Upper lobe of right lung (tissue), 1 donor: ENCODE data around the gene MLXIP. TPM values are rescaled to one million over a fixed set of nuclear protein-coding genes. Genes with fewer than 3 reads are reported as not detected.
"Not testable (repeated sequence)": the region's sequence is repeated elsewhere in the genome, so short reads cannot be mapped to it uniquely, and the experiment has no call there.

ENCODE experiments used
- ATAC-seq: fragments of 200-7000 bp; cut with Tn5 transposase; one replicate; pipeline ENCODE4 v1.9.1; 2020; ENCODE audit warnings: mild to moderate bottlenecking, moderate library complexity
- DNase-seq: peaks from one replicate; pipeline ENCODE4 v3.0.0-alpha.2; 2020
- H3K27ac ChIP-seq: fragments of 200-600 bp; one replicate; pipeline ENCODE4 v1.8.0; 2022
- H3K27me3 ChIP-seq: fragments of 200-600 bp; one replicate; pipeline ENCODE4 v1.8.0; 2022; ENCODE audit warnings: mild to moderate bottlenecking
- H3K36me3 ChIP-seq: fragments of 200-600 bp; one replicate; pipeline ENCODE4 v1.8.0; 2022
- H3K4me1 ChIP-seq: fragments of 200-600 bp; one replicate; pipeline ENCODE4 v1.8.0; 2022
- H3K4me3 ChIP-seq: fragments of 200-600 bp; one replicate; pipeline ENCODE4 v1.8.0; 2022; ENCODE audit warnings: mild to moderate bottlenecking
- H3K9me3 ChIP-seq: fragments of 200-600 bp; one replicate; pipeline ENCODE4 v1.8.0; 2022
- intact Hi-C: fragments of 100-400 bp; cut with DNase I; formaldehyde crosslinking; loops from one replicate; pipeline ENCODE4 v1.11.0; 2022
- total RNA-seq: library from RNA; stranded (reverse); fragmentation: NEBNext Ultra II Directional; extraction: Animal tissue kit (Norgen Biotek cat#: 25700); gene quantifications from one replicate; pipeline ENCODE4 v1.2.1, GENCODE V29; 2021
- TF ChIP-seq, protein P1 (sequence below): fragments of 200-600 bp; IDR thresholded peaks from one replicate; pipeline ENCODE4 v1.8.0; 2022; ENCODE audit warnings: antibody characterized with exemption
- donor health status: DM: no; HTN: yes; CAD: no; lungs with severe emphysema.

The MLXIP gene
- total RNA-seq, 1 donor from 2014 or later = 57.4 TPM

DNA sequence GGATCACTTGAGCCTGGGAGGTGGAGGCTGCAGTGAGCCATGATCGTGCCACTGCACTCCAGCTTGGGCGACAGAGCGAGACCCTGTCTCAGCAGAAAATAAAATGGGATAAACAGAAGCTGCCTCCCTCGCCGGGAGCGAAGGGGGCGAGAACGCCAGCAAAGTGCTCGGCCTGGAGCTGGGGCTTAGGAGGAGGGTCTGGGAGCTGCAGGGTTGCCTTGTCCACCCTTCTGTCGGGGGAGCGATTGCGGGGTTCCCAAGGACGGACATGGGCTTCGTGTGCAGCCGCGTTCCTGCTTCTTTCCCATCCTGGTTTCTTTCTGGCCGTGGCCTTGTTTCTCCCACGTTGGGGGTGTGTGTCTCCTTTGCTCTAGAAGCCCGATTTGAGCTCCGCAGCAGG lies 27.9 kb upstream of the MLXIP start:
- H3K4me1 ChIP-seq = peaks cover 18% of the 10 kb centered on the region
- H3K9me3 ChIP-seq = no peaks in the 10 kb centered on the region
- H3K27me3 ChIP-seq = no peaks in the 10 kb centered on the region
- H3K36me3 ChIP-seq = peaks cover 3% of the 10 kb centered on the region
- TF ChIP-seq, protein P1, sequence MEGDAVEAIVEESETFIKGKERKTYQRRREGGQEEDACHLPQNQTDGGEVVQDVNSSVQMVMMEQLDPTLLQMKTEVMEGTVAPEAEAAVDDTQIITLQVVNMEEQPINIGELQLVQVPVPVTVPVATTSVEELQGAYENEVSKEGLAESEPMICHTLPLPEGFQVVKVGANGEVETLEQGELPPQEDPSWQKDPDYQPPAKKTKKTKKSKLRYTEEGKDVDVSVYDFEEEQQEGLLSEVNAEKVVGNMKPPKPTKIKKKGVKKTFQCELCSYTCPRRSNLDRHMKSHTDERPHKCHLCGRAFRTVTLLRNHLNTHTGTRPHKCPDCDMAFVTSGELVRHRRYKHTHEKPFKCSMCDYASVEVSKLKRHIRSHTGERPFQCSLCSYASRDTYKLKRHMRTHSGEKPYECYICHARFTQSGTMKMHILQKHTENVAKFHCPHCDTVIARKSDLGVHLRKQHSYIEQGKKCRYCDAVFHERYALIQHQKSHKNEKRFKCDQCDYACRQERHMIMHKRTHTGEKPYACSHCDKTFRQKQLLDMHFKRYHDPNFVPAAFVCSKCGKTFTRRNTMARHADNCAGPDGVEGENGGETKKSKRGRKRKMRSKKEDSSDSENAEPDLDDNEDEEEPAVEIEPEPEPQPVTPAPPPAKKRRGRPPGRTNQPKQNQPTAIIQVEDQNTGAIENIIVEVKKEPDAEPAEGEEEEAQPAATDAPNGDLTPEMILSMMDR = no peak
- no peak overlapping the region for H3K4me3 ChIP-seq
- intact Hi-C loops = no loop called here
- peak overlapping the region; percentile 30 for H3K27ac ChIP-seq
- no peak for DNase-seq
- ATAC-seq = no peak

DNA sequence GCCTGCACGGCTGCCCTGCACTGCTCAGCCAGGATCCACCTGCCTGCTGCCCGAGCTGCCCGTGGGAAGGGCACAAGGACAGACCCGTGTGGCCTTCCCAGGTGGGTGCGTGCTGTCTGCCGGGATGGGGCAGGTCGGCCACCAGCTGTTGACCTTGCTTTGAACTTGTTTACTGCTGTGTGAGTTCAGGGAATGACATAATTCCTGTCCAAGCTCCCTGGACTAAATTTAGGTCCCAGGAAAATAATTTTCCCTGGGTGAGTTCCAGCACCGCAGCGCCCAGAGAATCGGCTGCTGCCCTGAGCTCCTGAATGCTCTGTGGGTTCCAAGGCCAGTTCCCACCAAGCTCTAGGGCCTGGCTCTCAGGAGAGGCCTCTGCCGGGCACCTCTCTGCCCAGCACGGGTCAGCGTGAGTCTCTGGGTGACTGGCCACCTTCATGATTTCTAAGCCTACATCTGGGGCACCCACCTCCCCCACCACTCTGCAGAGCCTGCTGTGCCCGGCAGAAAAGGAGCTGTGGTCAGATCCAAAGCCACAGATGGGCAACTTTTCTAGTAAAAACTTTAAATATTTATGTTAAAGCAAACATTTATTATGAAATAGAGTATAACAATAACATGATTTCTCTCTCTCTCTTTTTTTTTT lies 27.2 kb upstream of the MLXIP start:
- H3K4me3 ChIP-seq = no peak overlapping the region
- no peaks in the 10 kb centered on the region for H3K9me3 ChIP-seq
- peaks cover 3% of the 10 kb centered on the region for H3K36me3 ChIP-seq
- ATAC-seq (no peak), DNase-seq (no peak)
- intact Hi-C loops = no loop called here
- peaks cover 18% of the 10 kb centered on the region for H3K4me1 ChIP-seq
- H3K27ac ChIP-seq = peak overlapping the region; percentile 30
- H3K27me3 ChIP-seq = no peaks in the 10 kb centered on the region
- TF ChIP-seq, protein P1 = no peak

DNA sequence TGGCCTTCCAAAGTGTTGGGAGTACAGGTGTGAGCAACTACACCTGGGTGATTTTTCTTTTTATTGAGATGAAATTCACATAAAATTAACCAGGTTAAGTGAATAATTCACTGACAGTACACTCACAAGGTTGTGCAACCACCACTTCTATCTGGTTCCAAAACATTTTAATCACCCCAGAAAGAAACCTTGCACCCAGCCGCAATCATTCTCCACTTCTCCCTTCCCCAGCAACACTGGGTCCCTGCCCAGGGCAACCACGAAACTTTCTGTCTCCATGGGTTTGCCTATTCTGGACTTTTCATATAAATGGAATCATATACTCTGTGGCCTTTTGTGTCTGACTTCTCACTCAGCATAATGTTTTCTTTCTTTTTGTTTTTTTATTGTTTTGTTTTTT lies 26.3 kb upstream of the MLXIP start:
- no peaks in the 10 kb centered on the region for H3K27me3 ChIP-seq
- no peaks in the 10 kb centered on the region for H3K9me3 ChIP-seq
- H3K36me3 ChIP-seq = peaks cover 3% of the 10 kb centered on the region
- TF ChIP-seq, protein P1 = no peak
- no peak overlapping the region for H3K27ac ChIP-seq
- ATAC-seq = no peak
- intact Hi-C loops = no loop called here
- DNase-seq = no peak
- peaks cover 18% of the 10 kb centered on the region for H3K4me1 ChIP-seq
- H3K4me3 ChIP-seq = no peak overlapping the region

DNA sequence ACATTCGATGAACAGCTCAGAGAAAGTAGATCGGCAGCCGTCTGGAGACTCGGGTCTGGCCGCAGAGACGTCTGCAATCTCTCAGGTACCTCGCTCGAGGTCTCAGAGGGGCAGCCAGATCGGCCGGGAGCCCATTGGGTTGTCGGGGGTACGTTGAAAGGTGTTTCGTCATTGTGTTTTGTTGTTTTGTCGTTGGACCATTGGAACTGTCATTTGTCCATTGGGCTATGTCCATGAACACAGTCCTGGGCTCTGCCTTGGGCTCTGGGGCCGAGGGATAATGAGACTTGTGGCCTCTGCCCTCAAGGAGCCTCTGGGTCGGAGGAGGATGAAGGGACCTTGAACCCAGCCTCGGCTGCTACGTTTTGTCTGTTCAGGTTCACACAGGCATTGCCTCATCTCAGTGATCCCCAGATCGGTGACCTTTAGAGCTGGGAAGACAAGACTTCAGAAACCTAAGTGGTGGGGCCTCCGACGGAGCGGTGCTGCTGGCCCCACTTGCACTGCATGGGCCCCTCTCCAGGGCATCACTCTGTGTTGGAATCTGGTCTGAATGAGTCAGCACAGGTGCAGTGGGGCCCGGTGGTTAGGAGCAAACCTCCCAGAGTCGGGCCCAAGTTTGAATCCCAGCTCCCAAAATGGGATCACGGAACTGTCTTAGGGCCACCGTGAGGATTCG lies 23.6 kb upstream of the MLXIP start:
- Histone ChIP-seq H3K27ac (no peak overlapping the region), H3K4me3 (no peak overlapping the region), H3K36me3 (peaks cover 12% of the 10 kb centered on the region), H3K4me1 (peaks cover 18% of the 10 kb centered on the region), H3K27me3 (no peaks in the 10 kb centered on the region), H3K9me3 (no peaks in the 10 kb centered on the region)
- ATAC-seq (no peak), DNase-seq (no peak)
- intact Hi-C loops = loop anchor here (2.0 kb wide), 1 partner anchor 68 kb away; no protein-coding TSS in a partner anchor
- TF ChIP-seq, protein P1 = no peak

DNA sequence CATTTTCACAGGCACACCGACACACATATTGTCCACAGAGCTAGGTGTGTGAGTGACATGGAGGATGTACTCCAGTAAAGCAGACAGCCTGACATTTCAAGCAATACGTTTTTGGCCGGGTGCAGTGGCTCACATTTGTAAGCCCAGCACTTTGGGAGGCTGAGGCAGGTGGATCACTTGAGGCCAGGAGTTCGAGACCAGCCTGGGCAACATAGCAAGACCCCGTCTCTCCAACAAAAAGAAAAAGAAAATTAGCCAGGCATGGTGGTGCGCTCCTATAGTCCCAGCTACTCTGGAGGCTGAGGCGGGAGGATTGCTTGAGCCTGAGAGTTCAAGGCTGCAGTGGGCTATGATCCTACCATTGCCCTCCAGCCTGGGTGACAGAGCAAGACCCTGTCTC lies 22.1 kb upstream of the MLXIP start:
- H3K36me3 ChIP-seq = peaks cover 12% of the 10 kb centered on the region
- peaks cover 11% of the 10 kb centered on the region for H3K4me1 ChIP-seq
- DNase-seq, H3K4me3 ChIP-seq, ATAC-seq, H3K27ac ChIP-seq, H3K9me3 ChIP-seq, intact Hi-C loops, H3K27me3 ChIP-seq: not testable (repeated sequence)

DNA sequence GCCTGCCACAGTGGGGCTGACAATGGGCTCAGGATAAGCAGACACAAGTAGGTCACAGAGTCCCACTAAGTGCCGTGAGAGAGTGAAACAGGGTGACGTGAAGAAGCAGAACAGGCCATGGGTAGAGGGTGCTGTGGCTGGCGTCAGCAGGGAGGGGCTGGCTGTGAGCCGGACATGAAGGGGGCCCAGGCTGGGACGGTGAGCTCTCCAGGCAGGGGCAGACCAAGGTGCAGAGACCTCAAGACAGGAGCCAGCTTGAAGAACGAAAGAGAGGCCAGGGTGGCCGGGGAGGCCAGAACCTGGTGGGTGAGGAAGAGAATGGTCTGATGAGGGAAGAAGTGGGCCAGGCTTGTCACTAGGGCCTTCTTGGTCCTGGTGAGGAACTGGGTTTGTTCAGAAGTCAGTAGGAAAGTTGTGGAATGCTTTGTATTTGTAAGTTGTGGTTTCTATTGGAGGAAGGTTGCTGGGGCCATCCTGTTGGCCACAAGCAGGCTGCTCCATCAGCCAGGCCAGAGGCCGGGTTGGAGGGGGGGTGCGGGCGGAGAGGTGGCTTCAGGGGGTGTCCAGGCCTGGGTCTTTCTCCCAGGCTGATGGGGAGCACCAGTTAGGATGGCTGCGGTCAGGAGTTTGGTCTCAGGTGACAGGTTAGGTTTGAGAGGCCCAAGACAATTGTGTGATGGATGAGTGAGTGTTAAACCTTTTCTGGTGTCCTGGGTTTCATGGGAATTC lies 21.4 kb upstream of the MLXIP start:
- H3K9me3 ChIP-seq = no peaks in the 10 kb centered on the region
- intact Hi-C loops = no loop called here
- ATAC-seq (no peak), DNase-seq (no peak)
- H3K36me3 ChIP-seq = peaks cover 12% of the 10 kb centered on the region
- no peak overlapping the region for H3K27ac ChIP-seq
- H3K27me3 ChIP-seq = no peaks in the 10 kb centered on the region
- TF ChIP-seq, protein P1 = no peak
- no peak overlapping the region for H3K4me3 ChIP-seq
- peaks cover 6% of the 10 kb centered on the region for H3K4me1 ChIP-seq
